Measurements from ENCODE around the gene PALD1. TPM values are rescaled to one million over a fixed set of nuclear protein-coding genes. Genes with fewer than 3 reads are reported as not detected.
A peak's percentile ranks its signal among the peaks of the same experiment; 100 is the strongest.

Gene PALD1
- polyA plus RNA-seq, 3 donors, result 0.04 to 0.11 TPM; not detected in 1

GRCh38 chr10:70475661-70476060 is 2.9 kb upstream of the PALD1 start:
- H3K9me3 ChIP-seq (replicated peaks in 1 of 2; ENCODE audit: control insufficient read depth in 1 of 2, insufficient read depth in 1 of 2, low read length in 2 of 2), result no peaks in the 10 kb centered on the region
- no peak overlapping the region for H3K4me3 Mint-ChIP-seq
- H3K9me3 Mint-ChIP-seq, result peaks cover 0 to 4% (median 0%) of the 10 kb centered on the region in 7 donors
- TF ChIP-seq CTCF (IDR thresholded peaks at IDR 0.05), result no peak
- no peaks in the 10 kb centered on the region for H3K79me2 ChIP-seq (ENCODE audit: insufficient read depth, low read length)
- no peak overlapping the region for H3K27ac ChIP-seq (ENCODE audit: low read depth in 1 of 2, low read length in 2 of 2)
- 97% methylated on average over 3 of the region's 8 CpGs for WGBS (ENCODE audit: insufficient coverage)
- H3K27ac Mint-ChIP-seq, result no peak overlapping the region
- no peaks in the 10 kb centered on the region for H3K36me3 Mint-ChIP-seq
- intact Hi-C loops (cut with micrococcal nuclease), result no loop called here
- no peak overlapping the region for H3K4me3 ChIP-seq (replicated peaks in 1 of 3; ENCODE audit: low read depth in 2 of 3, low read length in 3 of 3)
- no peak overlapping the region for H2AFZ ChIP-seq (ENCODE audit: insufficient read depth, low read depth, low read length, poor library complexity, severe bottlenecking)
- peaks cover 11 to 30% of the 10 kb centered on the region in 2 donors for H3K4me1 ChIP-seq (ENCODE audit: control insufficient read depth in 1 of 2, insufficient read depth in 2 of 2, low read length in 2 of 2)
- peaks cover 24% of the 10 kb centered on the region for H3K4me1 Mint-ChIP-seq
- H3K36me3 ChIP-seq (replicated peaks in 1 of 2; ENCODE audit: control insufficient read depth in 1 of 2, insufficient read depth in 2 of 2, low read length in 2 of 2), result no peaks in the 10 kb centered on the region
- H3K9ac ChIP-seq (ENCODE audit: insufficient read depth, low read length, poor library complexity, severe bottlenecking), result no peak overlapping the region
- H3K27me3 Mint-ChIP-seq (ENCODE audit: low read depth in 3 of 3), result peaks cover 27 to 54% (median 35%) of the 10 kb centered on the region in 3 donors
- H3K27me3 ChIP-seq (ENCODE audit: control insufficient read depth in 2 of 2, insufficient read depth in 2 of 2, low read length in 2 of 2), result peaks cover 19 to 40% of the 10 kb centered on the region in 2 donors
- no peak overlapping the region for H3K4me2 ChIP-seq (replicated peaks; ENCODE audit: extremely low read depth, low read length, poor library complexity, severe bottlenecking)
- no peak for DNase-seq
- H4K20me1 ChIP-seq (ENCODE audit: insufficient read depth, low read length), result no peaks in the 10 kb centered on the region

GRCh38 chr10:70476249-70477035 is 2.1 kb upstream of the PALD1 start:
- H3K9ac ChIP-seq (ENCODE audit: insufficient read depth, low read length, poor library complexity, severe bottlenecking), result no peak overlapping the region
- H3K27me3 ChIP-seq (ENCODE audit: control insufficient read depth in 2 of 2, insufficient read depth in 2 of 2, low read length in 2 of 2), result peaks cover 19 to 42% of the 10 kb centered on the region in 2 donors
- WGBS (ENCODE audit: insufficient coverage), result 90% methylated on average over 5 of the region's 7 CpGs
- no peak for TF ChIP-seq CTCF (IDR thresholded peaks at IDR 0.05)
- peak overlapping the region in 1 of 2 donors; percentile 13 for H3K4me3 Mint-ChIP-seq
- H3K27me3 Mint-ChIP-seq (ENCODE audit: low read depth in 3 of 3), result peaks cover 30 to 58% (median 35%) of the 10 kb centered on the region in 3 donors
- H2AFZ ChIP-seq (ENCODE audit: insufficient read depth, low read depth, low read length, poor library complexity, severe bottlenecking), result no peak overlapping the region
- H3K4me1 ChIP-seq (ENCODE audit: control insufficient read depth in 1 of 2, insufficient read depth in 2 of 2, low read length in 2 of 2), result peaks cover 11 to 30% of the 10 kb centered on the region in 2 donors
- H3K4me1 Mint-ChIP-seq, result peaks cover 24% of the 10 kb centered on the region
- peaks cover 0 to 4% (median 0%) of the 10 kb centered on the region in 7 donors for H3K9me3 Mint-ChIP-seq
- no peak overlapping the region for H3K27ac Mint-ChIP-seq
- intact Hi-C loops (cut with micrococcal nuclease), result no loop called here
- no peaks in the 10 kb centered on the region for H3K36me3 Mint-ChIP-seq
- no peaks in the 10 kb centered on the region for H3K79me2 ChIP-seq (ENCODE audit: insufficient read depth, low read length)
- no peaks in the 10 kb centered on the region for H3K9me3 ChIP-seq (replicated peaks in 1 of 2; ENCODE audit: control insufficient read depth in 1 of 2, insufficient read depth in 1 of 2, low read length in 2 of 2)
- H3K4me3 ChIP-seq (replicated peaks in 1 of 3; ENCODE audit: low read depth in 2 of 3, low read length in 3 of 3), result no peak overlapping the region
- no peak overlapping the region for H3K27ac ChIP-seq (ENCODE audit: low read depth in 1 of 2, low read length in 2 of 2)
- no peak for DNase-seq
- H3K36me3 ChIP-seq (replicated peaks in 1 of 2; ENCODE audit: control insufficient read depth in 1 of 2, insufficient read depth in 2 of 2, low read length in 2 of 2), result no peaks in the 10 kb centered on the region
- no peak overlapping the region for H3K4me2 ChIP-seq (replicated peaks; ENCODE audit: extremely low read depth, low read length, poor library complexity, severe bottlenecking)
- H4K20me1 ChIP-seq (ENCODE audit: insufficient read depth, low read length), result no peaks in the 10 kb centered on the region
